Measurements from ENCODE around the gene KIFAP3. TPM values are rescaled to one million over a fixed set of nuclear protein-coding genes. Genes with fewer than 3 reads are reported as not detected.
"Not testable (repeated sequence)": the region's sequence is repeated elsewhere in the genome, so short reads cannot be mapped to it uniquely, and the experiment has no call there.

KIFAP3 gene
- total and polyA plus RNA-seq, 4 donors = 4.5 to 11.1 (median 6.9) TPM

- H3K27ac ChIP-seq (ENCODE audit: low read depth in 1 of 2, low read length in 2 of 2) = no peak overlapping the region
- H3K27me3 ChIP-seq (ENCODE audit: control insufficient read depth in 4 of 4, insufficient read depth in 4 of 4, low read length in 3 of 4) = no peaks in the 10 kb centered on the region
- TF ChIP-seq ATF3 (IDR thresholded peaks at IDR 0.05) (no peak), NR2F2 (IDR thresholded peaks at IDR 0.05) (no peak), GABPA (IDR thresholded peaks at IDR 0.05 in 1 of 2, conservative IDR thresholded peaks at IDR 0.05 in 1 of 2) (no peak), ZBTB33 (IDR thresholded peaks at IDR 0.05) (no peak), TAF1 (conservative IDR thresholded peaks at IDR 0.05) (no peak), FOXA2 (IDR thresholded peaks at IDR 0.05) (no peak), HNF4G (IDR thresholded peaks at IDR 0.05) (no peak), MAX (IDR thresholded peaks at IDR 0.05) (no peak), RXRA (IDR thresholded peaks at IDR 0.05) (no peak), JUND (IDR thresholded peaks at IDR 0.05) (no peak), REST (IDR thresholded peaks at IDR 0.05) (no peak), EGR1 (IDR thresholded peaks at IDR 0.05; ENCODE audit: low read depth in 2 of 2) (no peak), CTCF (IDR thresholded peaks at IDR 0.05; ENCODE audit: low read depth, low read length, missing input control) (no peak), RAD21 (IDR thresholded peaks at IDR 0.05) (no peak)
- 90% methylated on average over 6 of the region's 6 CpGs for WGBS
- no peak overlapping the region for H3K9ac ChIP-seq (ENCODE audit: low read depth in 1 of 2, low read length in 2 of 2)
- no peak for DNase-seq (ENCODE audit: low spot score)
- no peak overlapping the region for H3K4me3 ChIP-seq (ENCODE audit: low read depth in 1 of 3, low read length in 3 of 3)
- no peaks in the 10 kb centered on the region for H3K36me3 ChIP-seq (ENCODE audit: control insufficient read depth in 4 of 4, insufficient read depth in 3 of 4, low read depth in 1 of 4, low read length in 3 of 4)
- peaks cover 0 to 8% (median 0%) of the 10 kb centered on the region in 4 donors for H3K9me3 ChIP-seq (ENCODE audit: control insufficient read depth in 4 of 4, low read length in 3 of 4)
- H3K4me1 ChIP-seq (ENCODE audit: control insufficient read depth in 4 of 4, insufficient read depth in 4 of 4, low read length in 3 of 4) = no peaks in the 10 kb centered on the region
These were observed 47.9 kb upstream of the KIFAP3 start for GRCh38 chr1:170122366-170122765.

- H3K27me3 ChIP-seq (ENCODE audit: control insufficient read depth in 4 of 4, insufficient read depth in 4 of 4, low read length in 3 of 4) = no peaks in the 10 kb centered on the region
- no peaks in the 10 kb centered on the region for H3K4me1 ChIP-seq (ENCODE audit: control insufficient read depth in 4 of 4, insufficient read depth in 4 of 4, low read length in 3 of 4)
- WGBS = 67% methylated on average over 2 of the region's 2 CpGs
- H3K9ac ChIP-seq (ENCODE audit: low read depth in 1 of 2, low read length in 2 of 2) = no peak overlapping the region
- peak; percentile 95 for TF ChIP-seq REST (IDR thresholded peaks at IDR 0.05)
- no peak for TF ChIP-seq RAD21 (IDR thresholded peaks at IDR 0.05)
- TF ChIP-seq FOXA2 (IDR thresholded peaks at IDR 0.05) = no peak
- H3K36me3 ChIP-seq (ENCODE audit: control insufficient read depth in 4 of 4, insufficient read depth in 3 of 4, low read depth in 1 of 4, low read length in 3 of 4) = no peaks in the 10 kb centered on the region
- H3K9me3 ChIP-seq (ENCODE audit: control insufficient read depth in 4 of 4, low read length in 3 of 4) = no peaks in the 10 kb centered on the region
- H3K4me3 ChIP-seq (ENCODE audit: low read depth in 1 of 3, low read length in 3 of 3) = no peak overlapping the region
- H3K27ac ChIP-seq (ENCODE audit: low read depth in 1 of 2, low read length in 2 of 2) = no peak overlapping the region
- DNase-seq (ENCODE audit: low spot score) = no peak
These were observed 40.4 kb upstream of the KIFAP3 start for GRCh38 chr1:170114906-170115305.

GRCh38 chr1:170113140-170113539, 38.6 kb upstream of the KIFAP3 start:
- H3K4me3 ChIP-seq (ENCODE audit: low read depth in 1 of 3, low read length in 3 of 3); H3K4me1 ChIP-seq (ENCODE audit: control insufficient read depth in 4 of 4, insufficient read depth in 4 of 4, low read length in 3 of 4); H3K27ac ChIP-seq (ENCODE audit: low read depth in 1 of 2, low read length in 2 of 2); H3K9me3 ChIP-seq (ENCODE audit: control insufficient read depth in 4 of 4, low read length in 3 of 4); H3K27me3 ChIP-seq (ENCODE audit: control insufficient read depth in 4 of 4, insufficient read depth in 4 of 4, low read length in 3 of 4); H3K36me3 ChIP-seq (ENCODE audit: control insufficient read depth in 4 of 4, insufficient read depth in 3 of 4, low read depth in 1 of 4, low read length in 3 of 4); DNase-seq (ENCODE audit: low spot score); H3K9ac ChIP-seq (ENCODE audit: low read depth in 1 of 2, low read length in 2 of 2): not testable (repeated sequence)
- 79% methylated on average over 8 of the region's 8 CpGs for WGBS
